ENCODE results near the gene PTAFR. TPM values are rescaled to one million over a fixed set of nuclear protein-coding genes. Genes with fewer than 3 reads are reported as not detected.

Gene PTAFR
- total and polyA plus RNA-seq, 2 of the 8 experiments (the other 6 are each of a cell fraction or from before 2014, with no cell fraction given): 1.2 to 4.9 TPM

GRCh38 chr1:28130901-28131300 is 45.6 kb downstream of the PTAFR start:
- no peak overlapping the region for H3K56ac ChIP-seq (replicated peaks; ENCODE audit: insufficient read length, low read depth, low read length)
- FAIRE-seq (no peak), DNase-seq (ENCODE audit: low read depth in 1 of 2, low spot score in 2 of 2) (no peak)
- H3K4me2 ChIP-seq (ENCODE audit: insufficient read depth in 1 of 2, low read depth in 2 of 2, low read length in 2 of 2): no peak overlapping the region
- no peak overlapping the region for H4K91ac ChIP-seq (replicated peaks; ENCODE audit: insufficient read length, low read length)
- H3K14ac ChIP-seq (ENCODE audit: insufficient read length): no peak overlapping the region
- no peak overlapping the region for H3K9ac ChIP-seq (replicated peaks in 1 of 4; ENCODE audit: extremely low read depth in 1 of 4, low read depth in 3 of 4, low read length in 3 of 4)
- 0 out of 2 replicates have a peak overlapping the region, but pooled peaks have one; percentile 68 for H2AFZ ChIP-seq (ENCODE audit: low read length)
- no peak overlapping the region for H2AK5ac ChIP-seq (ENCODE audit: low read depth, low read length)
- no peak overlapping the region for H3K23ac ChIP-seq (ENCODE audit: insufficient read length)
- H2BK120ac ChIP-seq (replicated peaks; ENCODE audit: low read depth, low read length): no peak overlapping the region
- no peaks in the 10 kb centered on the region for H3K36me3 ChIP-seq (ENCODE audit: control insufficient read depth in 2 of 4, insufficient read depth in 4 of 4, low read length in 3 of 4)
- CTCF ChIA-PET (ENCODE audit: partially characterized antibody): interaction anchor here (2.1 kb wide), 1 partner anchor 41 kb away, joined by 5 read pairs; no protein-coding TSS in a partner anchor
- no peak overlapping the region for H3K4ac ChIP-seq (replicated peaks; ENCODE audit: insufficient read length, low read depth, low read length)
- POLR2A ChIA-PET (ENCODE audit: partially characterized antibody): no interaction called here
- no peak overlapping the region for H2BK20ac ChIP-seq (ENCODE audit: low read length)
- H3K79me1 ChIP-seq (ENCODE audit: low read depth, low read length): no peaks in the 10 kb centered on the region
- H2BK12ac ChIP-seq (ENCODE audit: low read depth, low read length): no peak overlapping the region
- TF ChIP-seq SP4 (IDR thresholded peaks at IDR 0.05; ENCODE audit: low read length) (no peak), CBX5 (IDR thresholded peaks at IDR 0.05; ENCODE audit: low read depth, low read length) (no peak)
- H3K27ac ChIP-seq (ENCODE audit: low read depth, low read length): no peak overlapping the region
- WGBS, 2 experiments (ENCODE audit: extremely low coverage in 1 of 2, insufficient coverage in 1 of 2, insufficient read length in 1 of 2, insufficient replicate concordance in 2 of 2, low coverage in 1 of 2, low lambda C conversion rate in 2 of 2, missing lambda C conversion rate in 1 of 2): 85% methylated on average over 6 of the region's 6 CpGs; no CpG with 5 or more reads in 1 of the 2 experiments
- no peak overlapping the region for H2BK15ac ChIP-seq (ENCODE audit: low read length)
- H3K18ac ChIP-seq (ENCODE audit: extremely low read depth, low read length): no peak overlapping the region
- no peaks in the 10 kb centered on the region for H3K23me2 ChIP-seq (ENCODE audit: low read depth, low read length)
- H3K9me3 ChIP-seq (ENCODE audit: insufficient read depth in 2 of 2, low read depth in 1 of 2, low read length in 1 of 2): no peaks in the 10 kb centered on the region
- H4K8ac ChIP-seq (ENCODE audit: extremely low read depth, insufficient read depth, low read length): no peak overlapping the region
- H4K20me1 ChIP-seq (replicated peaks in 1 of 2; ENCODE audit: control insufficient read depth in 1 of 2, insufficient read depth in 2 of 2, low read length in 2 of 2): no peaks in the 10 kb centered on the region
- H3K4me3 ChIP-seq (ENCODE audit: extremely low read depth in 1 of 4, insufficient read depth in 2 of 4, low read depth in 3 of 4, low read length in 4 of 4): no peak overlapping the region
- no peaks in the 10 kb centered on the region for H3K4me1 ChIP-seq (replicated peaks in 1 of 4; ENCODE audit: control insufficient read depth in 3 of 4, insufficient read depth in 4 of 4, low read length in 3 of 4)
- H2BK5ac ChIP-seq (ENCODE audit: low read depth, low read length): no peak overlapping the region
- H4K5ac ChIP-seq (ENCODE audit: insufficient read length, low read depth, low read length): no peak overlapping the region
- no peaks in the 10 kb centered on the region for H3K27me3 ChIP-seq (replicated peaks in 1 of 4; ENCODE audit: control insufficient read depth in 3 of 4, extremely low read depth in 1 of 4, insufficient read depth in 3 of 4, low read length in 3 of 4)
- H3K79me2 ChIP-seq (ENCODE audit: control insufficient read depth in 1 of 2, insufficient read depth in 2 of 2, low read length in 2 of 2): no peaks in the 10 kb centered on the region
